ENCODE measurements around the gene MOB3B. TPM values are rescaled to one million over a fixed set of nuclear protein-coding genes. Genes with fewer than 3 reads are reported as not detected.

MOB3B gene
- total RNA-seq, 4 donors from 2014 or later, result 9.8 to 17.6 (median 14.6) TPM

- intact Hi-C loops (cut with DNase I), result no loop called here
- H3K4me1 ChIP-seq, result peaks cover 13 to 22% of the 10 kb centered on the region in 2 donors
- peak overlapping the region in 1 of 3 donors; percentile 36 for H3K27ac ChIP-seq
- H3K27me3 ChIP-seq, result no peaks in the 10 kb centered on the region
- no peaks in the 10 kb centered on the region for H3K9me3 ChIP-seq
- no peaks in the 10 kb centered on the region for H3K36me3 ChIP-seq
- peak overlapping the region in 1 of 3 donors; percentile 2 for H3K4me3 ChIP-seq (replicated peaks in 1 of 3)
- DNase-seq, result no peak
- 52 to 55% methylated on average over 2 of the region's 2 CpGs for WGBS, 2 donors
- no peak for TF ChIP-seq POLR2A (IDR thresholded peaks at IDR 0.05)
Measured at GRCh38 chr9:27412963-27413362, 116.7 kb downstream of the MOB3B start.

- Histone ChIP-seq H3K27me3 (no peaks in the 10 kb centered on the region), H3K4me3 (replicated peaks in 1 of 3) (no peak overlapping the region), H3K27ac (no peak overlapping the region), H3K9me3 (no peaks in the 10 kb centered on the region), H3K4me1 (peaks cover 13 to 30% of the 10 kb centered on the region in 2 donors), H3K36me3 (no peaks in the 10 kb centered on the region)
- TF ChIP-seq POLR2A (IDR thresholded peaks at IDR 0.05), result no peak
- TF ChIP-seq CTCF (IDR thresholded peaks at IDR 0.05), result no peak
- no peak for DNase-seq
- intact Hi-C loops (cut with DNase I), result no loop called here
- WGBS, 2 donors, result 88% methylated on average over 3 of the region's 3 CpGs
Measured at GRCh38 chr9:27412081-27412480, 117.5 kb downstream of the MOB3B start.

GRCh38 chr9:27408482-27408881 lies 121.1 kb downstream of the MOB3B start:
- no peaks in the 10 kb centered on the region for H3K36me3 ChIP-seq
- intact Hi-C loops (cut with DNase I), result no loop called here
- DNase-seq, result no peak
- H3K27me3 ChIP-seq, result no peaks in the 10 kb centered on the region
- H3K27ac ChIP-seq, result no peak overlapping the region
- TF ChIP-seq POLR2A (IDR thresholded peaks at IDR 0.05) (no peak), CTCF (IDR thresholded peaks at IDR 0.05) (no peak)
- WGBS, 2 donors, result 77 to 83% methylated on average over 2 of the region's 2 CpGs
- no peak overlapping the region for H3K4me3 ChIP-seq (replicated peaks in 1 of 3)
- H3K4me1 ChIP-seq, result peaks cover 2 to 19% of the 10 kb centered on the region in 2 donors
- no peaks in the 10 kb centered on the region for H3K9me3 ChIP-seq

- no peak for TF ChIP-seq POLR2A (IDR thresholded peaks at IDR 0.05)
- TF ChIP-seq CTCF (IDR thresholded peaks at IDR 0.05), result no peak
- no peak overlapping the region for H3K27ac ChIP-seq
- WGBS, 2 donors, result 78 to 91% methylated on average over 5 of the region's 5 CpGs
- H3K36me3 ChIP-seq, result no peaks in the 10 kb centered on the region
- no peak overlapping the region for H3K4me3 ChIP-seq (replicated peaks in 1 of 3)
- H3K9me3 ChIP-seq, result no peaks in the 10 kb centered on the region
- H3K4me1 ChIP-seq, result peaks cover 2 to 17% of the 10 kb centered on the region in 2 donors
- no peaks in the 10 kb centered on the region for H3K27me3 ChIP-seq
- intact Hi-C loops (cut with DNase I), result no loop called here
- DNase-seq, result no peak
Measured at GRCh38 chr9:27408001-27408400, 121.6 kb downstream of the MOB3B start.

- H3K4me1 ChIP-seq, result peaks cover 2 to 12% of the 10 kb centered on the region in 2 donors
- TF ChIP-seq POLR2A (IDR thresholded peaks at IDR 0.05) (no peak), CTCF (IDR thresholded peaks at IDR 0.05) (no peak)
- H3K4me3 ChIP-seq (replicated peaks in 1 of 3), result no peak overlapping the region
- H3K9me3 ChIP-seq, result no peaks in the 10 kb centered on the region
- 57 to 79% methylated on average over 1 of the region's 1 CpG for WGBS, 2 donors
- H3K27me3 ChIP-seq, result no peaks in the 10 kb centered on the region
- H3K36me3 ChIP-seq, result no peaks in the 10 kb centered on the region
- peak overlapping the region in 1 of 3 donors; percentile 30 for H3K27ac ChIP-seq
- no peak for DNase-seq
- intact Hi-C loops (cut with DNase I), result no loop called here
Measured at GRCh38 chr9:27407491-27407890, 122.1 kb downstream of the MOB3B start.

GRCh38 chr9:27404661-27405060 lies 125.0 kb downstream of the MOB3B start:
- Histone ChIP-seq H3K27me3 (no peaks in the 10 kb centered on the region), H3K9me3 (no peaks in the 10 kb centered on the region), H3K4me3 (replicated peaks in 1 of 3) (no peak overlapping the region), H3K27ac (no peak overlapping the region), H3K36me3 (no peaks in the 10 kb centered on the region), H3K4me1 (peaks cover 0 to 11% of the 10 kb centered on the region in 2 donors)
- TF ChIP-seq POLR2A (IDR thresholded peaks at IDR 0.05), result no peak
- no peak for TF ChIP-seq CTCF (IDR thresholded peaks at IDR 0.05)
- intact Hi-C loops (cut with DNase I), result no loop called here
- no peak for DNase-seq
